SKM-1 treated with dmso at 0.1 percent for 144 hours (cell line): Measurements from ENCODE around the gene HOXB9.
A peak's percentile ranks its signal among the peaks of the same experiment; 100 is the strongest.

Source experiments
- DNase-seq: peaks from one replicate; lab custom pipeline; 2025; ENCODE audit not compliant: unreplicated experiment; lab: John Stamatoyannopoulos, UW

HOXB9 gene

GRCh38 chr17:48624544-48625494 is 1.3 kb downstream of the HOXB9 start:
- DNase-seq = no peak

- DNase-seq = no peak
Observed at GRCh38 chr17:48624118-48624517, 2.0 kb downstream of the HOXB9 start.

- no peak for DNase-seq
Observed at GRCh38 chr17:48623583-48623982, 2.6 kb downstream of the HOXB9 start.

- DNase-seq = no peak
Observed at GRCh38 chr17:48622857-48623256, 3.3 kb downstream of the HOXB9 start.

GRCh38 chr17:48621410-48622392 is 4.5 kb downstream of the HOXB9 start:
- no peak for DNase-seq

- DNase-seq = no peak
Observed at GRCh38 chr17:48620461-48621139, 5.6 kb downstream of the HOXB9 start.

GRCh38 chr17:48619826-48620449 is 6.2 kb downstream of the HOXB9 start:
- DNase-seq = no peak

GRCh38 chr17:48618256-48618896 is 7.8 kb downstream of the HOXB9 start:
- DNase-seq = peak; percentile 69

GRCh38 chr17:48617471-48618255 is 8.5 kb downstream of the HOXB9 start:
- no peak for DNase-seq

- DNase-seq = no peak
Observed at GRCh38 chr17:48616717-48617470, 9.3 kb downstream of the HOXB9 start.

GRCh38 chr17:48615963-48616716 is 10.0 kb downstream of the HOXB9 start:
- no peak for DNase-seq

GRCh38 chr17:48615047-48615962 is 10.9 kb downstream of the HOXB9 start, which contains the start of gene HOXB8:
Gene HOXB8, minus strand, starts transcription at chr17:48615292. Its CDS starts 588 bp downstream, at chr17:48614704.
- DNase-seq = no peak

- no peak for DNase-seq
Observed at GRCh38 chr17:48613862-48614694, 12.1 kb downstream of the HOXB9 start.

GRCh38 chr17:48612854-48613691 is 13.1 kb downstream of the HOXB9 start:
- DNase-seq = no peak

- no peak for DNase-seq
Observed at GRCh38 chr17:48612456-48612853, 13.7 kb downstream of the HOXB9 start.
